SHP77 treated with DMSO at 0.1 percent for 48 hours (cell line): ENCODE data around the gene MOCS1.

Experiments
- DNase-seq: peaks from one replicate; lab custom pipeline; 2025; lab: John Stamatoyannopoulos, UW

MOCS1 gene

GRCh38 chr6:39876111-39876510 lies 58.2 kb downstream of the MOCS1 start:
- DNase-seq, result no peak

GRCh38 chr6:39873439-39873838 lies 60.8 kb downstream of the MOCS1 start:
- no peak for DNase-seq

GRCh38 chr6:39870950-39871349 lies 63.3 kb downstream of the MOCS1 start:
- no peak for DNase-seq

DNA sequence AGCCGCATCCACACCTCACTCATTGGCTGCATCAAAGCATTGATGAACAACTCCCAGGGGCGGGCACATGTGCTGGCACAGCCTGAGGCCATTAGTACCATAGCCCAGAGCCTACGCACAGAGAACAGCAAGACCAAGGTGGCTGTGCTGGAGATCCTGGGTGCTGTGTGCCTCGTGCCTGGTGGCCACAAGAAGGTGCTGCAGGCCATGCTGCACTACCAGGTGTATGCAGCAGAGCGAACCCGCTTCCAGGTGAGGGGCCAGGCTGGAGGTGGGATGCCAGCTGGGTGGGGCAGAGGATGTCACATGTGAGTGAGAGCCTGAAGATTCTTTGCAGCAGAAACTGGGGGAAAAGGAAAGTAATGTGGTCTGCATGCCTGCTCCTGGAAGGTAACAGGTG lies 66.7 kb downstream of the MOCS1 start:
- no peak for DNase-seq

- no peak for DNase-seq
Observed at GRCh38 chr6:39865011-39865888, 69.0 kb downstream of the MOCS1 start.

DNA sequence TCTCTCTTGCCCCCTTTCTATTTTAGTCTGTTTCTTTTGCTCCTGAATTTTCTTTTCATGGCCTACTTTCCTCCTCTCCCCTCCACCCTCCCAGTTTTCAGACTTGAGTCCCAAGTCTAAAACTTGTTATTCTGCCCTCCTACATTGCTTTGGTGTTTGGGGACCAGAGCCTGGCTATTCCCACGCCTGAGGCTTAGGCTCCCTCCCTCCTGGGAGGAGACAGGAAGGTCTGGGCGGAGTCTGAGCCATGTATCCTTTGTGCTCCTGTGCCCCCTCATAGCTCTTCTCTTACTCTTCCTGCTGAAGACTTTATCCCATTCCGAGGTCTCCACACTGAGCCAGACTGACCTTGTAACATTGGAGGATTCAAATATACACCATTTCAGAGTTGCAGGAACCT lies 72.6 kb downstream of the MOCS1 start:
- no peak for DNase-seq

GRCh38 chr6:39859025-39859424 lies 75.2 kb downstream of the MOCS1 start:
- no peak for DNase-seq

DNA sequence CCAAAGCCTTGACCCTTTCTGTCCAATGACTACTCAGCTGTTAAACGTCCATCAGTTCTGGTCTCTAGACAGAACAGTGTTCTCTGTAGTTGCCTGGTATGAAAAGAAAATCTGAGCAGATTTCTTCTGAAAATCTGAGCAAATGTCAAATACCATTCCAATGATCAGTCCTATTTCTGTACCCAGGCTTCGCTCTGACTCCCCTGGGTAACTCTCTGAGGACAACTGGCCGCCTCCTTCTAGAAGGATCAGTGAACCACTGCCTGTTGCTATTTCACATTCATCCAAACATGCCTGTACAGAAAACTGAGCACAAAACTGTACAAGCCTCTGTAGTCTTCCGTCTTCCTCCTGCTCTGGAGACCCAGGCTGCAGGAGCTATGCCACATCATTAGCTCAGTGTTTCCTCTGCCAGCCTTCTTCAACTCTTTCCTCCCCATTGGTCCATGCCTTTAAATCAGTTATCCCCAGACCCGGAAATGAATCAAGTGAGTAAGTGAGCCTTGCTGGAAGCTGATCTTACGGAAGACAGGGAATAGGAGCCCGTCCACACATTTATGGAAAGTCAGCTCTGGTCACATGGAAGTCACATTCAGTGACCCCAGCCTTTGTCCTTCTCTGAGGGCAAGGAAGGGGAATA lies 78.8 kb downstream of the MOCS1 start:
- DNase-seq, result no peak
